ENCODE measurements around the gene CNN2. TPM values are rescaled to one million over a fixed set of nuclear protein-coding genes. Genes with fewer than 3 reads are reported as not detected.
A peak's percentile ranks its signal among the peaks of the same experiment; 100 is the strongest.

Gene CNN2
- total RNA-seq, 1 donor from 2014 or later, result 117 TPM

- Mint-ChIP-seq H3K4me3 (ENCODE audit: unreplicated experiment) (no peak overlapping the region), H3K27me3 (ENCODE audit: unreplicated experiment) (peaks cover 11% of the 10 kb centered on the region), H3K27ac (ENCODE audit: unreplicated experiment) (no peak overlapping the region), H3K9me3 (ENCODE audit: unreplicated experiment) (peaks cover 3% of the 10 kb centered on the region), H3K4me1 (ENCODE audit: low read depth, unreplicated experiment) (peaks cover 3% of the 10 kb centered on the region), H3K36me3 (ENCODE audit: unreplicated experiment) (no peaks in the 10 kb centered on the region)
- no peak for TF ChIP-seq CTCF (IDR thresholded peaks at IDR 0.05; ENCODE audit: partially characterized antibody, unreplicated experiment)
- peak; percentile 54 for DNase-seq
Measured at GRCh38 chr19:995051-995827, 31.2 kb upstream of the CNN2 start.

- Mint-ChIP-seq H3K27me3 (ENCODE audit: unreplicated experiment) (peaks cover 11% of the 10 kb centered on the region), H3K27ac (ENCODE audit: unreplicated experiment) (no peak overlapping the region), H3K4me3 (ENCODE audit: unreplicated experiment) (peak overlapping the region; percentile 49), H3K9me3 (ENCODE audit: unreplicated experiment) (peaks cover 3% of the 10 kb centered on the region), H3K4me1 (ENCODE audit: low read depth, unreplicated experiment) (peaks cover 3% of the 10 kb centered on the region), H3K36me3 (ENCODE audit: unreplicated experiment) (no peaks in the 10 kb centered on the region)
- no peak for TF ChIP-seq CTCF (IDR thresholded peaks at IDR 0.05; ENCODE audit: partially characterized antibody, unreplicated experiment)
- DNase-seq, result peak; percentile 53
Measured at GRCh38 chr19:996051-996838, 30.2 kb upstream of the CNN2 start.

GRCh38 chr19:998064-998463, 28.3 kb upstream of the CNN2 start:
- Mint-ChIP-seq H3K36me3 (ENCODE audit: unreplicated experiment) (no peaks in the 10 kb centered on the region), H3K9me3 (ENCODE audit: unreplicated experiment) (peaks cover 8% of the 10 kb centered on the region), H3K27me3 (ENCODE audit: unreplicated experiment) (peaks cover 14% of the 10 kb centered on the region), H3K4me3 (ENCODE audit: unreplicated experiment) (no peak overlapping the region), H3K27ac (ENCODE audit: unreplicated experiment) (no peak overlapping the region), H3K4me1 (ENCODE audit: low read depth, unreplicated experiment) (peaks cover 3% of the 10 kb centered on the region)
- no peak for TF ChIP-seq CTCF (IDR thresholded peaks at IDR 0.05; ENCODE audit: partially characterized antibody, unreplicated experiment)
- DNase-seq, result no peak

- Mint-ChIP-seq H3K27ac (ENCODE audit: unreplicated experiment) (peak overlapping the region; percentile 44), H3K36me3 (ENCODE audit: unreplicated experiment) (no peaks in the 10 kb centered on the region), H3K4me3 (ENCODE audit: unreplicated experiment) (peak overlapping the region; percentile 54), H3K9me3 (ENCODE audit: unreplicated experiment) (peaks cover 10% of the 10 kb centered on the region), H3K27me3 (ENCODE audit: unreplicated experiment) (peaks cover 18% of the 10 kb centered on the region), H3K4me1 (ENCODE audit: low read depth, unreplicated experiment) (peaks cover 3% of the 10 kb centered on the region)
- no peak for TF ChIP-seq CTCF (IDR thresholded peaks at IDR 0.05; ENCODE audit: partially characterized antibody, unreplicated experiment)
- DNase-seq, result no peak
Measured at GRCh38 chr19:999379-999719, 27.1 kb upstream of the CNN2 start.

GRCh38 chr19:1000095-1000494, 26.3 kb upstream of the CNN2 start, which contains the start of gene GRIN3B:
GRIN3B (plus strand) TSS chr19:1000419; CDS start chr19:1000438, 19 bp downstream.
- peaks cover 10% of the 10 kb centered on the region for H3K9me3 Mint-ChIP-seq (ENCODE audit: unreplicated experiment)
- H3K4me3 Mint-ChIP-seq (ENCODE audit: unreplicated experiment), result peak within 1 kb of the TSS; percentile 54
- peaks cover 19% of the 10 kb centered on the region for H3K27me3 Mint-ChIP-seq (ENCODE audit: unreplicated experiment)
- no peaks in the 10 kb centered on the region for H3K36me3 Mint-ChIP-seq (ENCODE audit: unreplicated experiment)
- peak within 1 kb of the TSS; percentile 44 for H3K27ac Mint-ChIP-seq (ENCODE audit: unreplicated experiment)
- H3K4me1 Mint-ChIP-seq (ENCODE audit: low read depth, unreplicated experiment), result peaks cover 3% of the 10 kb centered on the region
- TF ChIP-seq CTCF (IDR thresholded peaks at IDR 0.05; ENCODE audit: partially characterized antibody, unreplicated experiment), result peak; percentile 59
- DNase-seq, result peak; percentile 82
